PC-9 (cell line): ENCODE results near the gene CHST11. TPM values are rescaled to one million over a fixed set of nuclear protein-coding genes. Genes with fewer than 3 reads are reported as not detected.

Experiments used
- BruUV-seq: library from RNA; stranded (reverse); fragments of 400-500 nt; replicated peaks from 2 replicates; lab custom pipeline; 2021; lab: Mats Ljungman, UMichigan
- CTCF ChIA-PET: fragments of 300-600 bp; sonication (Branson Sonifier 250); formaldehyde crosslinking; loops from one replicate; lab custom pipeline; 2022; ENCODE audit warnings: antibody characterized with exemption; lab: Charles Lee
- POLR2A ChIA-PET: fragments of 300-600 bp; sonication (Branson Sonifier 250); formaldehyde crosslinking; loops from one replicate; lab custom pipeline; 2022; ENCODE audit warnings: antibody characterized with exemption; ENCODE audit not compliant: unreplicated experiment; lab: Charles Lee
- DNase-seq, 2 experiments: peaks; one replicate each; pipeline versions ENCODE4 v3.0.0 to v3.0.0-alpha.2; 2015 to 2022; ENCODE audit warnings: mixed read lengths in 1 of 2
- H2AFZ ChIP-seq: fragments of 200-600 bp; sonication (generic); 2 replicates; pipeline ENCODE4 v1.8.1; 2017; ENCODE audit warnings: antibody characterized with exemption
- H3F3A ChIP-seq: fragments of 200-600 bp; sonication (generic); 2 replicates; pipeline ENCODE4 v1.8.1; 2017; ENCODE audit warnings: antibody characterized with exemption, mild to moderate bottlenecking, low read depth; ENCODE audit not compliant: insufficient read depth
- H3K27ac ChIP-seq: fragments of 200-600 bp; sonication (generic); 2 replicates; pipeline ENCODE4 v1.6.1; 2016; ENCODE audit warnings: mixed run types
- H3K27me3 ChIP-seq: fragments of 200-600 bp; sonication (generic); 2 replicates; pipeline ENCODE4 v1.6.1; 2016; ENCODE audit warnings: low read depth, mixed run types; ENCODE audit not compliant: insufficient read depth
- H3K36me3 ChIP-seq: fragments of 200-600 bp; sonication (generic); 2 replicates; pipeline ENCODE4 v1.6.1; 2016; ENCODE audit warnings: low read depth, mixed run types
- H3K4me1 ChIP-seq: fragments of 200-600 bp; sonication (generic); replicated peaks from 2 replicates; pipeline ENCODE4 v1.6.1; 2016; ENCODE audit warnings: mixed run types; ENCODE audit not compliant: insufficient read depth
- H3K4me2 ChIP-seq: fragments of 200-600 bp; sonication (generic); 2 replicates; pipeline ENCODE4 v1.6.1; 2017; ENCODE audit warnings: mixed run types
- H3K4me3 ChIP-seq: fragments of 200-600 bp; sonication (generic); 2 replicates; pipeline ENCODE4 v1.6.1; 2016; ENCODE audit warnings: mixed run types
- H3K79me2 ChIP-seq: fragments of 200-600 bp; sonication (generic); 2 replicates; pipeline ENCODE4 v1.6.1; 2017; ENCODE audit warnings: low read depth, mixed run types
- H3K9me2 ChIP-seq: fragments of 200-600 bp; sonication (generic); 2 replicates; pipeline ENCODE4 v1.8.1; 2017; ENCODE audit warnings: mild to moderate bottlenecking; ENCODE audit not compliant: insufficient read depth
- H3K9me3 ChIP-seq: fragments of 200-600 bp; sonication (generic); 2 replicates; pipeline ENCODE4 v1.8.1; 2016; ENCODE audit warnings: low read depth; ENCODE audit not compliant: insufficient read depth
- H4K20me1 ChIP-seq: fragments of 200-600 bp; sonication (generic); 2 replicates; pipeline ENCODE4 v1.8.1; 2017; ENCODE audit not compliant: insufficient read depth
- CTCF ChIP-seq: fragments of 200-600 bp; sonication (generic); conservative IDR thresholded peaks from 2 replicates; pipeline ENCODE4 v1.6.1; 2017; ENCODE audit warnings: mixed run types, antibody characterized with exemption, mild to moderate bottlenecking, moderate library complexity
- EZH2 ChIP-seq: fragments of 200-600 bp; sonication (generic); IDR thresholded peaks from 2 replicates; pipeline ENCODE4 v1.8.0; 2017; ENCODE audit warnings: antibody characterized with exemption, low read depth
- intact Hi-C: fragments of 100-400 bp; cut with micrococcal nuclease; formaldehyde crosslinking; loops from one replicate; pipeline ENCODE4 v1.10.0; 2022; ENCODE audit not compliant: unreplicated experiment
- total RNA-seq: library from RNA; stranded (reverse); gene quantifications from 2 replicates; pipeline ENCODE4 v1.2.3, GENCODE V29; 2021

The CHST11 gene
- total RNA-seq, 1 experiment from 2014 or later = 39.9 TPM

GRCh38 chr12:104662908-104663307 is 206.2 kb downstream of the CHST11 start:
- Histone ChIP-seq H3K9me2 (no peaks in the 10 kb centered on the region), H3K27me3 (no peaks in the 10 kb centered on the region), H4K20me1 (peaks cover 3% of the 10 kb centered on the region; the same call in 1 of the 2 replicates), H3K4me1 (peaks cover 32% of the 10 kb centered on the region), H3K27ac (peak overlapping the region; percentile 36; the same call in 1 of the 2 replicates), H3K4me3 (no peak overlapping the region), H3K9me3 (no peaks in the 10 kb centered on the region), H3F3A (peaks cover 45% of the 10 kb centered on the region), H3K4me2 (peak overlapping the region; percentile 42), H3K79me2 (peaks cover 76% of the 10 kb centered on the region), H2AFZ (no peak overlapping the region), H3K36me3 (peaks cover 8% of the 10 kb centered on the region; the same call in 1 of the 2 replicates)
- POLR2A ChIA-PET = interaction anchor here (0.6 kb wide), 1 partner anchor 74 kb away, joined by 3 read pairs; no protein-coding TSS in a partner anchor
- TF ChIP-seq CTCF = no peak
- no peak for TF ChIP-seq EZH2
- no peak for DNase-seq
- intact Hi-C loops = no loop called here
- no TSS peak for BruUV-seq
- CTCF ChIA-PET = interaction anchor here (0.6 kb wide), 1 partner anchor 116 kb away, joined by 5 read pairs; no protein-coding TSS in a partner anchor

GRCh38 chr12:104664351-104664750 is 207.6 kb downstream of the CHST11 start:
- BruUV-seq = no TSS peak
- ChIA-PET CTCF (no interaction called here), POLR2A (no interaction called here)
- Histone ChIP-seq H3K9me2 (no peaks in the 10 kb centered on the region), H2AFZ (no peak overlapping the region), H3K4me3 (no peak overlapping the region), H3K36me3 (peaks cover 8% of the 10 kb centered on the region; the same call in 1 of the 2 replicates), H3K4me1 (peaks cover 44% of the 10 kb centered on the region), H3K27ac (no peak overlapping the region), H3K4me2 (no peak overlapping the region), H3K79me2 (peaks cover 75% of the 10 kb centered on the region), H4K20me1 (no peaks in the 10 kb centered on the region), H3K9me3 (no peaks in the 10 kb centered on the region), H3K27me3 (no peaks in the 10 kb centered on the region), H3F3A (peaks cover 44% of the 10 kb centered on the region)
- TF ChIP-seq EZH2 (no peak), CTCF (no peak)
- intact Hi-C loops = no loop called here
- DNase-seq = no peak

GRCh38 chr12:104665296-104665695 is 208.5 kb downstream of the CHST11 start:
- no peaks in the 10 kb centered on the region for H3K9me3 ChIP-seq
- H3K9me2 ChIP-seq = no peaks in the 10 kb centered on the region
- no peak for DNase-seq
- TF ChIP-seq CTCF (no peak), EZH2 (no peak)
- no peak overlapping the region for H2AFZ ChIP-seq
- H3K27ac ChIP-seq = 0 out of 2 replicates have a peak overlapping the region, but pooled peaks have one; percentile 8
- intact Hi-C loops = no loop called here
- H3K4me3 ChIP-seq = no peak overlapping the region
- ChIA-PET CTCF (no interaction called here), POLR2A (no interaction called here)
- H3K4me1 ChIP-seq = peaks cover 54% of the 10 kb centered on the region
- no peaks in the 10 kb centered on the region for H3K27me3 ChIP-seq
- peaks cover 46% of the 10 kb centered on the region for H3F3A ChIP-seq
- peaks cover 8% of the 10 kb centered on the region; the same call in 1 of the 2 replicates for H3K36me3 ChIP-seq
- H3K4me2 ChIP-seq = no peak overlapping the region
- H3K79me2 ChIP-seq = peaks cover 77% of the 10 kb centered on the region
- H4K20me1 ChIP-seq = no peaks in the 10 kb centered on the region
- BruUV-seq = no TSS peak
